Measurements from ENCODE around the gene RAPGEF2.
"Not testable (repeated sequence)": the region's sequence is repeated elsewhere in the genome, so short reads cannot be mapped to it uniquely, and the experiment has no call there.

The RAPGEF2 gene

GRCh38 chr4:159077702-159078495, 25.0 kb upstream of the RAPGEF2 start:
- POLR2A ChIA-PET, result no interaction called here
- TF ChIP-seq BHLHE40 (IDR thresholded peaks at IDR 0.05; ENCODE audit: borderline replicate concordance) (no peak), HDGF (IDR thresholded peaks at IDR 0.05; ENCODE audit: borderline replicate concordance) (no peak), SP1 (IDR thresholded peaks at IDR 0.05) (no peak), L3MBTL2 (conservative IDR thresholded peaks at IDR 0.05) (no peak), CTBP1 (IDR thresholded peaks at IDR 0.05; ENCODE audit: borderline replicate concordance) (no peak), NFRKB (IDR thresholded peaks at IDR 0.05) (no peak), ZNF384 (IDR thresholded peaks at IDR 0.05) (no peak), FOXM1 (IDR thresholded peaks at IDR 0.05; ENCODE audit: borderline replicate concordance) (no peak), ELF4 (IDR thresholded peaks at IDR 0.05) (no peak)
- DNase-seq (ENCODE audit: extremely low spot score), result peak; percentile 60
- CTCF ChIA-PET, result interaction anchor here (1.1 to 1.4 kb wide), 2 partner anchors 24 to 53 kb away, joined by 3 read pairs; no protein-coding TSS in a partner anchor

- POLR2A ChIA-PET, result interaction anchor here (0.7 kb wide), 1 partner anchor 18 kb away, joined by 3 read pairs; no protein-coding TSS in a partner anchor
Observed at GRCh38 chr4:159079074-159079473, 23.8 kb upstream of the RAPGEF2 start.

GRCh38 chr4:159086606-159087005, 16.3 kb upstream of the RAPGEF2 start:
- TF ChIP-seq L3MBTL2 (conservative IDR thresholded peaks at IDR 0.05) (no peak), NFRKB (IDR thresholded peaks at IDR 0.05) (no peak), SP1 (IDR thresholded peaks at IDR 0.05) (no peak), LEF1 (IDR thresholded peaks at IDR 0.05; ENCODE audit: borderline replicate concordance) (no peak), ARNT (IDR thresholded peaks at IDR 0.05) (no peak), FOXK2 (IDR thresholded peaks at IDR 0.05) (no peak), FOXA1 (IDR thresholded peaks at IDR 0.05) (no peak), PKNOX1 (IDR thresholded peaks at IDR 0.05) (no peak), CTBP1 (IDR thresholded peaks at IDR 0.05; ENCODE audit: borderline replicate concordance) (no peak)
- CTCF ChIA-PET, result no interaction called here
- DNase-seq (ENCODE audit: extremely low spot score), result no peak
- POLR2A ChIA-PET, result interaction anchor here (0.7 kb wide), 1 partner anchor 35 kb away, joined by 3 read pairs; no protein-coding TSS in a partner anchor

More at GRCh38 chr4:159079074-159079473, 23.8 kb upstream of the RAPGEF2 start:
- TF ChIP-seq HDGF (IDR thresholded peaks at IDR 0.05; ENCODE audit: borderline replicate concordance) (no peak), ELF4 (IDR thresholded peaks at IDR 0.05) (no peak), BHLHE40 (IDR thresholded peaks at IDR 0.05; ENCODE audit: borderline replicate concordance) (no peak), FOXK2 (IDR thresholded peaks at IDR 0.05) (no peak), FOXA1 (IDR thresholded peaks at IDR 0.05) (no peak), SP1 (IDR thresholded peaks at IDR 0.05) (no peak), SUZ12 (IDR thresholded peaks at IDR 0.05) (no peak), ARNT (IDR thresholded peaks at IDR 0.05) (no peak), L3MBTL2 (conservative IDR thresholded peaks at IDR 0.05) (no peak), CTBP1 (IDR thresholded peaks at IDR 0.05; ENCODE audit: borderline replicate concordance) (no peak), PKNOX1 (IDR thresholded peaks at IDR 0.05) (no peak), LEF1 (IDR thresholded peaks at IDR 0.05; ENCODE audit: borderline replicate concordance) (no peak), NFRKB (IDR thresholded peaks at IDR 0.05) (no peak), ZNF384 (IDR thresholded peaks at IDR 0.05) (no peak)
- no peak for DNase-seq (ENCODE audit: extremely low spot score)
- CTCF ChIA-PET, result interaction anchor here (0.5 to 1.4 kb wide), 2 partner anchors 22 to 185 kb away, joined by 3 to 4 read pairs; no protein-coding TSS in a partner anchor

GRCh38 chr4:159090255-159090654, 12.6 kb upstream of the RAPGEF2 start:
- POLR2A ChIA-PET, result no interaction called here
- CTCF ChIA-PET, result no interaction called here
- DNase-seq (ENCODE audit: extremely low spot score), result no peak
- no peak for TF ChIP-seq HDGF (IDR thresholded peaks at IDR 0.05; ENCODE audit: borderline replicate concordance)
- no peak for TF ChIP-seq SUZ12 (IDR thresholded peaks at IDR 0.05)

GRCh38 chr4:159094156-159094555, 8.7 kb upstream of the RAPGEF2 start:
- DNase-seq (ENCODE audit: extremely low spot score); POLR2A ChIA-PET; CTCF ChIA-PET: not testable (repeated sequence)

GRCh38 chr4:159096434-159096833, 6.4 kb upstream of the RAPGEF2 start:
- CTCF ChIA-PET, result interaction anchor here (0.6 to 0.9 kb wide), 3 partner anchors 58 to 366 kb away, joined by 3 read pairs; no protein-coding TSS in a partner anchor
- no peak for DNase-seq (ENCODE audit: extremely low spot score)
- POLR2A ChIA-PET, result interaction anchor here (0.9 kb wide), 1 partner anchor 17 kb away, joined by 3 read pairs; no protein-coding TSS in a partner anchor

More at GRCh38 chr4:159096434-159096833, 6.4 kb upstream of the RAPGEF2 start:
- TF ChIP-seq PKNOX1 (IDR thresholded peaks at IDR 0.05) (no peak), HDGF (IDR thresholded peaks at IDR 0.05; ENCODE audit: borderline replicate concordance) (no peak), LEF1 (IDR thresholded peaks at IDR 0.05; ENCODE audit: borderline replicate concordance) (no peak), L3MBTL2 (conservative IDR thresholded peaks at IDR 0.05) (no peak), TARDBP (IDR thresholded peaks at IDR 0.05) (no peak), ZNF384 (IDR thresholded peaks at IDR 0.05) (no peak), CTBP1 (IDR thresholded peaks at IDR 0.05; ENCODE audit: borderline replicate concordance) (no peak), NFRKB (IDR thresholded peaks at IDR 0.05) (no peak), FOXK2 (IDR thresholded peaks at IDR 0.05) (no peak), FOXA1 (IDR thresholded peaks at IDR 0.05) (no peak), SUZ12 (IDR thresholded peaks at IDR 0.05) (no peak), BHLHE40 (IDR thresholded peaks at IDR 0.05; ENCODE audit: borderline replicate concordance) (no peak), FOXM1 (IDR thresholded peaks at IDR 0.05; ENCODE audit: borderline replicate concordance) (no peak), ELF4 (IDR thresholded peaks at IDR 0.05) (no peak)
